Measurements from ENCODE around the gene STARD7. TPM values are rescaled to one million over a fixed set of nuclear protein-coding genes. Genes with fewer than 3 reads are reported as not detected.

The STARD7 gene
- total and polyA plus RNA-seq, 10 of the 15 experiments (the other 5 are each of a cell fraction or from before 2014, with no cell fraction given), result 85.4 to 237 (median 153) TPM

GRCh38 chr2:96253006-96253405, 44.4 kb upstream of the STARD7 start:
- ChIA-PET POLR2A (interaction anchor here (1.2 kb wide), 1 partner anchor 49 kb away, joined by 3 read pairs; no protein-coding TSS in a partner anchor), SMC1A (ENCODE audit: uncharacterized antibody, unreplicated experiment) (interaction anchor here (1.9 to 2.2 kb wide), 2 partner anchors 19 to 78 kb away, joined by 5 to 6 read pairs; no protein-coding TSS in a partner anchor), CTCF (interaction anchor here (2.2 kb wide), 1 partner anchor 10 kb away, joined by 6 read pairs; no protein-coding TSS in a partner anchor), RAD21 (ENCODE audit: unreplicated experiment) (no interaction called here)
- FAIRE-seq (no peak), DNase-seq (ENCODE audit: low read depth, low spot score) (no peak), ATAC-seq (no peak)
- intact Hi-C loops (cut with micrococcal nuclease; ENCODE audit: unreplicated experiment), result no loop called here
- Histone ChIP-seq H3K4me1 (ENCODE audit: control insufficient read depth, insufficient read depth, low read length) (peaks cover 6% of the 10 kb centered on the region), H3K9me3 (replicated peaks; ENCODE audit: control insufficient read depth, insufficient read depth, low read length) (no peaks in the 10 kb centered on the region), H3K36me3 (ENCODE audit: control insufficient read depth in 2 of 2, insufficient read depth in 2 of 2, low read length in 1 of 2) (peaks cover 28 to 29% of the 10 kb centered on the region in 2 experiments), H3K9ac (ENCODE audit: control insufficient read depth, insufficient read depth, low read length) (no peak overlapping the region), H3K4me3 (no peak overlapping the region), H4K20me1 (ENCODE audit: control insufficient read depth, insufficient read depth) (no peaks in the 10 kb centered on the region), H3K4me2 (ENCODE audit: control insufficient read depth, insufficient read depth) (no peak overlapping the region), H3K79me2 (ENCODE audit: control insufficient read depth, insufficient read depth, low read length) (peaks cover 2% of the 10 kb centered on the region; the same call in 1 of the 2 replicates), H2AFZ (ENCODE audit: control insufficient read depth, low read depth, low read length) (no peak overlapping the region), H3K27me3 (replicated peaks in 1 of 2; ENCODE audit: control insufficient read depth in 2 of 2, insufficient read depth in 2 of 2, low read length in 1 of 2) (no peaks in the 10 kb centered on the region), H3K27ac (ENCODE audit: control insufficient read depth, insufficient read depth) (no peak overlapping the region)
- in situ Hi-C loops (cut with MboI), result loop anchor here (25.0 kb wide), 1 partner anchor 241 kb away; no protein-coding TSS in a partner anchor
- 83% methylated on average over 7 of the region's 7 CpGs for WGBS (ENCODE audit: insufficient coverage, insufficient replicate concordance, low lambda C conversion rate, missing lambda C conversion rate)
- no TSS peak for BruUV-seq (replicated peaks)
- no peak for TF ChIP-seq IKZF2 (IDR thresholded peaks at IDR 0.05)
- no peak for TF ChIP-seq ETV6 (conservative IDR thresholded peaks at IDR 0.05 in 1 of 2, IDR thresholded peaks at IDR 0.05 in 1 of 2; ENCODE audit: borderline replicate concordance in 1 of 2, low read depth in 1 of 2)
- TF ChIP-seq EGR1 (IDR thresholded peaks at IDR 0.05; ENCODE audit: borderline replicate concordance in 1 of 2, low read depth in 2 of 2, low read length in 2 of 2), result no peak
- TF ChIP-seq MYB (IDR thresholded peaks at IDR 0.05; ENCODE audit: borderline replicate concordance, low read depth, low read length), result no peak
- TF ChIP-seq CBX3 (IDR thresholded peaks at IDR 0.05; ENCODE audit: borderline replicate concordance, low read depth), result no peak
- no peak for TF ChIP-seq WRNIP1 (IDR thresholded peaks at IDR 0.05; ENCODE audit: borderline replicate concordance, low read depth, low read length)
- no peak for TF ChIP-seq TCF7 (IDR thresholded peaks at IDR 0.05; ENCODE audit: borderline replicate concordance)
- TF ChIP-seq ZNF24 (IDR thresholded peaks at IDR 0.05), result no peak
- no peak for TF ChIP-seq EZH2 (IDR thresholded peaks at IDR 0.05; ENCODE audit: borderline replicate concordance, control insufficient read depth, low read depth, low read length)
- no peak for TF ChIP-seq ZBTB40 (IDR thresholded peaks at IDR 0.05; ENCODE audit: borderline replicate concordance)
- no peak for TF ChIP-seq EP300 (IDR thresholded peaks at IDR 0.05; ENCODE audit: borderline replicate concordance in 1 of 2, control insufficient read depth in 1 of 2, low read depth in 2 of 2, low read length in 2 of 2)
- no peak for TF ChIP-seq ATF3 (IDR thresholded peaks at IDR 0.05; ENCODE audit: borderline replicate concordance, extremely low read depth, low read depth, low read length)
- TF ChIP-seq MAX (IDR thresholded peaks at IDR 0.05; ENCODE audit: low read depth, low read length), result no peak
- TF ChIP-seq FOXM1 (IDR thresholded peaks at IDR 0.05; ENCODE audit: low read depth, low read length), result no peak
- TF ChIP-seq HDGF (IDR thresholded peaks at IDR 0.05), result no peak

Measured in GM12878 (cell line).